HEK293 (cell line): Measurements from ENCODE around the gene PPFIA2.

ENCODE experiments used
- FEZF1 ChIP-seq: fragments of 450-650 bp; formaldehyde crosslinking; IDR thresholded peaks from 2 replicates; pipeline ENCODE4 v1.5.1; 2016; ENCODE audit warnings: missing biosample characterization, missing genetic modification characterization
- KLF8 ChIP-seq: fragments of 450-650 bp; formaldehyde crosslinking; IDR thresholded peaks from 2 replicates; pipeline ENCODE4 v1.5.1; 2016; ENCODE audit warnings: missing biosample characterization, missing genetic modification characterization
- YY1 ChIP-seq: fragments of 450-650 bp; formaldehyde crosslinking; IDR thresholded peaks from 2 replicates; pipeline ENCODE4 v1.5.1; 2018; ENCODE audit warnings: missing biosample characterization, missing genetic modification characterization
- ZBTB7A ChIP-seq: fragments of 450-650 bp; formaldehyde crosslinking; IDR thresholded peaks from 2 replicates; pipeline ENCODE4 v1.5.1; 2016; ENCODE audit warnings: low read depth, missing biosample characterization, missing genetic modification characterization
- ZNF133 ChIP-seq: fragments of 450-650 bp; formaldehyde crosslinking; IDR thresholded peaks from 2 replicates; pipeline ENCODE4 v1.5.1; 2016; ENCODE audit warnings: missing biosample characterization, missing genetic modification characterization
- ZNF341 ChIP-seq: fragments of 450-650 bp; formaldehyde crosslinking; IDR thresholded peaks from 2 replicates; pipeline ENCODE4; 2016; ENCODE audit warnings: low read depth, missing biosample characterization, missing genetic modification characterization
- ZNF501 ChIP-seq: fragments of 450-650 bp; formaldehyde crosslinking; IDR thresholded peaks from 2 replicates; pipeline ENCODE4 v1.5.1; 2016; ENCODE audit warnings: missing biosample characterization, missing genetic modification characterization
- ZNF560 ChIP-seq: fragments of 450-650 bp; formaldehyde crosslinking; IDR thresholded peaks from 2 replicates; pipeline ENCODE4 v1.5.1; 2017; ENCODE audit warnings: missing biosample characterization, missing genetic modification characterization, borderline replicate concordance
- ZNF645 ChIP-seq: fragments of 450-650 bp; formaldehyde crosslinking; IDR thresholded peaks from 2 replicates; pipeline ENCODE4; 2016; ENCODE audit warnings: missing biosample characterization, missing genetic modification characterization
- ZSCAN30 ChIP-seq: fragments of 450-650 bp; IDR thresholded peaks from 2 replicates; pipeline ENCODE4 v1.5.1; 2018; ENCODE audit warnings: missing biosample characterization, mild to moderate bottlenecking, missing genetic modification characterization, moderate library complexity
- TF ChIP-seq, protein P1 (sequence below): fragments of 450-650 bp; formaldehyde crosslinking; IDR thresholded peaks from 2 replicates; pipeline ENCODE4 v1.5.1; 2016; ENCODE audit warnings: missing biosample characterization, missing genetic modification characterization

DNA sequence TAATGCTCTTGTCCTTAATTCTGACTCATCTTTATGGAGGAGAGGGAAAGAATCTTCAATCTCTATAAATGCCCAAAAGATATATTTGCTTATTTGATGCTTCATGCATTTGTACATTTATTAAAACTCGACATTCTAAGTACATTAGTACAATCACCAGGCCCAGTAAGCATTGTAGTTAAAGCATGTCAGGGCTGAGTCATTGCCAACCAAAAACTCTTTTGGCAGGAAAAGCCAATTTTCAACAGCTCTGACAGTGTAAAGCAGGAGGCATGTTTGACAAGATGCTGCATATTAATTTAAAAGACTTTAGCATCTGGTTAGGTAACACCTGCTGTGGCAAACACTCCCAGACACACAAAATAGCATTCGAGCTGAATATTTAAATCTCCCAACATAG is 290.9 kb downstream of the PPFIA2 start:
- TF ChIP-seq ZNF645 (tag by site-specific recombination) (no peak), FEZF1 (no peak), YY1 (tag by site-specific recombination) (no peak), KLF8 (tag by site-specific recombination) (no peak), ZNF501 (no peak), ZNF341 (no peak), ZNF133 (no peak), ZSCAN30 (no peak), ZNF560 (tag by site-specific recombination) (no peak), ZBTB7A (tag by site-specific recombination) (no peak)
- TF ChIP-seq, protein P1, sequence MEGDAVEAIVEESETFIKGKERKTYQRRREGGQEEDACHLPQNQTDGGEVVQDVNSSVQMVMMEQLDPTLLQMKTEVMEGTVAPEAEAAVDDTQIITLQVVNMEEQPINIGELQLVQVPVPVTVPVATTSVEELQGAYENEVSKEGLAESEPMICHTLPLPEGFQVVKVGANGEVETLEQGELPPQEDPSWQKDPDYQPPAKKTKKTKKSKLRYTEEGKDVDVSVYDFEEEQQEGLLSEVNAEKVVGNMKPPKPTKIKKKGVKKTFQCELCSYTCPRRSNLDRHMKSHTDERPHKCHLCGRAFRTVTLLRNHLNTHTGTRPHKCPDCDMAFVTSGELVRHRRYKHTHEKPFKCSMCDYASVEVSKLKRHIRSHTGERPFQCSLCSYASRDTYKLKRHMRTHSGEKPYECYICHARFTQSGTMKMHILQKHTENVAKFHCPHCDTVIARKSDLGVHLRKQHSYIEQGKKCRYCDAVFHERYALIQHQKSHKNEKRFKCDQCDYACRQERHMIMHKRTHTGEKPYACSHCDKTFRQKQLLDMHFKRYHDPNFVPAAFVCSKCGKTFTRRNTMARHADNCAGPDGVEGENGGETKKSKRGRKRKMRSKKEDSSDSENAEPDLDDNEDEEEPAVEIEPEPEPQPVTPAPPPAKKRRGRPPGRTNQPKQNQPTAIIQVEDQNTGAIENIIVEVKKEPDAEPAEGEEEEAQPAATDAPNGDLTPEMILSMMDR, result no peak
